Posterior vena cava (tissue), 2 donors: ENCODE results near the gene BUD13. TPM values are rescaled to one million over a fixed set of nuclear protein-coding genes. Genes with fewer than 3 reads are reported as not detected.
A peak's percentile ranks its signal among the peaks of the same experiment; 100 is the strongest.
"Not testable (repeated sequence)": the region's sequence is repeated elsewhere in the genome, so short reads cannot be mapped to it uniquely, and the experiment has no call there.

Experiments used
- DNase-seq: peaks from one replicate; pipeline ENCODE4 v3.0.0-alpha.2; 2020; ENCODE audit warnings: low spot score
- intact Hi-C, 2 donors: fragments of 100-400 bp; cut with DNase I; formaldehyde crosslinking; loops; one replicate each; pipeline versions ENCODE4 v1.14.1 to v1.14.2; 2022 to 2023
- long read RNA-seq, 2 donors: library from polyadenylated mRNA; unstranded; transcript quantifications; one replicate each; pipeline ENCODE4 v2.0.0, GENCODE V29; 2020 to 2021
- total RNA-seq, 2 donors: library from RNA; stranded (reverse); fragmentation: NEBNext Ultra II Directional; extraction: Animal tissue kit (Norgen Biotek cat#: 25700); gene quantifications; one replicate each; pipeline ENCODE4 v1.2.1, GENCODE V29; 2021
- donor health status: DM: yes; HTN: yes; CAD: no.
- donor health status: DM: yes; HTN: yes; CAD: no.

Gene BUD13
- total RNA-seq = 10 to 100 TPM in 1 of 2 donors, 1 to 10 TPM in 1; 9.2 to 10.2 TPM
- long read RNA-seq, donor 1, partial matches to known transcripts = 5 of 10 reads
- long read RNA-seq, donor 1, other reads (novel, unspliced or antisense) = 1 of 10 reads
- long read RNA-seq, donor 2, transcript BUD13-201 (10 exons, 2,196 nt) = major isoform, 13 of 23 reads
- long read RNA-seq, donor 2, partial matches to known transcripts = 8 of 23 reads
- long read RNA-seq, donor 2, other reads (novel, unspliced or antisense) = 2 of 23 reads

GRCh38 chr11:116772443-116773202 is at the start of gene BUD13:
TSS of gene BUD13 (minus strand) at chr11:116772987. CDS start at chr11:116772964, 23 bp downstream.
- intact Hi-C loops = no loop called here
- DNase-seq = peak; percentile 97

GRCh38 chr11:116822575-116822974 is 49.8 kb upstream of the BUD13 start:
- intact Hi-C loops = no loop called here
- no peak for DNase-seq

GRCh38 chr11:116821050-116821918 is 48.5 kb upstream of the BUD13 start:
- peak; percentile 75 for DNase-seq
- intact Hi-C loops = no loop called here

- DNase-seq = no peak
- intact Hi-C loops = no loop called here
These were observed 46.3 kb upstream of the BUD13 start for GRCh38 chr11:116819049-116819448.

- intact Hi-C loops = no loop called here
- DNase-seq = no peak
These were observed 41.7 kb upstream of the BUD13 start for GRCh38 chr11:116814502-116814901.

- intact Hi-C loops = no loop called here
- no peak for DNase-seq
These were observed 41.1 kb upstream of the BUD13 start for GRCh38 chr11:116813781-116814471.

- DNase-seq = no peak
- intact Hi-C loops = no loop called here
These were observed 40.4 kb upstream of the BUD13 start for GRCh38 chr11:116813170-116813569.

- DNase-seq = no peak
- intact Hi-C loops = no loop called here
These were observed 39.3 kb upstream of the BUD13 start for GRCh38 chr11:116812109-116812508.

GRCh38 chr11:116811194-116811593 is 38.4 kb upstream of the BUD13 start:
- no peak for DNase-seq
- intact Hi-C loops = no loop called here

- intact Hi-C loops = no loop called here
- no peak for DNase-seq
These were observed 35.7 kb upstream of the BUD13 start for GRCh38 chr11:116808262-116809175.

- no peak for DNase-seq
- intact Hi-C loops = no loop called here
These were observed 34.9 kb upstream of the BUD13 start for GRCh38 chr11:116807601-116808261.

- intact Hi-C loops = no loop called here
- no peak for DNase-seq
These were observed 31.2 kb upstream of the BUD13 start for GRCh38 chr11:116804001-116804400.

- DNase-seq, intact Hi-C loops: not testable (repeated sequence)
These were observed 28.9 kb upstream of the BUD13 start for GRCh38 chr11:116801662-116802061.

GRCh38 chr11:116800610-116801009 is 27.8 kb upstream of the BUD13 start:
- intact Hi-C loops = no loop called here
- DNase-seq = no peak

GRCh38 chr11:116798368-116798767 is 25.6 kb upstream of the BUD13 start:
- intact Hi-C loops = loop anchor here (10.0 kb wide), 3 partner anchors 306 to 426 kb away; no protein-coding TSS in a partner anchor
- no peak for DNase-seq

- intact Hi-C loops = loop anchor here (10.0 kb wide), 3 partner anchors 307 to 427 kb away; no protein-coding TSS in a partner anchor
- DNase-seq = no peak
These were observed 25.0 kb upstream of the BUD13 start for GRCh38 chr11:116797816-116798215.

- intact Hi-C loops = loop anchor here (10.0 kb wide), 3 partner anchors 308 to 428 kb away; no protein-coding TSS in a partner anchor
- DNase-seq = no peak
These were observed 23.8 kb upstream of the BUD13 start for GRCh38 chr11:116796548-116796947.

- no peak for DNase-seq
- intact Hi-C loops = loop anchor here (5.0 to 10.0 kb wide), 4 partner anchors 37 to 430 kb away; no protein-coding TSS in a partner anchor
These were observed 22.1 kb upstream of the BUD13 start for GRCh38 chr11:116794851-116795250.
